ENCODE measurements around the gene VAV1.

Gene VAV1

GRCh38 chr19:6903446-6903845, 130.9 kb downstream of the VAV1 start:
- no peak for TF ChIP-seq CTCF (IDR thresholded peaks at IDR 0.05; ENCODE audit: control insufficient read depth, insufficient read depth, low read depth, low read length, missing control alignments)
- no peak overlapping the region for H3K4me3 ChIP-seq (ENCODE audit: control insufficient read depth, low read depth, low read length)
- no peak for DNase-seq (ENCODE audit: low read depth)

- H3K4me3 ChIP-seq (ENCODE audit: control insufficient read depth, low read depth, low read length): no peak overlapping the region
- no peak for TF ChIP-seq CTCF (IDR thresholded peaks at IDR 0.05; ENCODE audit: control insufficient read depth, insufficient read depth, low read depth, low read length, missing control alignments)
- no peak for DNase-seq (ENCODE audit: low read depth)
These were observed 134.1 kb downstream of the VAV1 start for GRCh38 chr19:6906559-6907060.
